Measurements from ENCODE around the gene TRANK1. TPM values are rescaled to one million over a fixed set of nuclear protein-coding genes. Genes with fewer than 3 reads are reported as not detected.
"Not testable (repeated sequence)": the region's sequence is repeated elsewhere in the genome, so short reads cannot be mapped to it uniquely, and the experiment has no call there.

TRANK1 gene
- total RNA-seq (2014; rRNA removed; shearing (Covaris generic)): 0.86 and 13.4 TPM in 2 replicates

DNA sequence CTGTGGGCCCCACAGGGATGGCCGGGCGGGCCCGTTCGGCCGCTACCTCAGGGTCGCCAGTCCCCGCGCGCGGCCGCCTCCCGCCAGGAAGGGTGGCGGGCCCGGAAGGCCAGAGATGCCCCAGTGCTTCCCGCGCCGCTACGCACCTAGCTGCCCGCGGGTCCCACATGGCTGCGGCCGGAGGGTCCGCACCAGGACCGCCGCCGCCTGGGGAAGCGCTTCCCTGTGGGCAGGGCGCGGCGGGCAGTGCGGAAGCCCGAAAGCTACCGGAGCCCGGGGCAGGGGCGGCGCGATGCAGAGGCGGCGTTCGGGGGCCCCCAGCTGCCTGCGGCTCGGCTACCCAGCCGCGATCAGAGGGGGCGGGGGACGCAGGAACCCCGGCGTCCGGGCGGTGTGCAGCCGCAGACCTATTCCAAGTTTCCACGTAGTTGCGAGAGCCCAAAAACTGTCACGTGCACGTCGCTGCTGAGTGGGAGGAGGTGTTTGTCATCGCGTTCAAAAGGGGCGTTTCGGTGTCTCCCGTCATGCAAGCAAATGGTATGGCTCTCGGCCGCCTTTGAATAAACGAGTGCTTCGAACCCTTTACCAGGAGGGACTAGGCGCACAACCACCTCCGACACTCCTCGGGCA, at the start of gene TRANK1:
Gene TRANK1, minus strand, starts transcription at position 414 of the 630 bp plus-strand sequence. Its CDS starts 245 bp downstream, at position 169.
- DNase-seq (ENCODE audit: low read depth): peak; percentile 9

DNA sequence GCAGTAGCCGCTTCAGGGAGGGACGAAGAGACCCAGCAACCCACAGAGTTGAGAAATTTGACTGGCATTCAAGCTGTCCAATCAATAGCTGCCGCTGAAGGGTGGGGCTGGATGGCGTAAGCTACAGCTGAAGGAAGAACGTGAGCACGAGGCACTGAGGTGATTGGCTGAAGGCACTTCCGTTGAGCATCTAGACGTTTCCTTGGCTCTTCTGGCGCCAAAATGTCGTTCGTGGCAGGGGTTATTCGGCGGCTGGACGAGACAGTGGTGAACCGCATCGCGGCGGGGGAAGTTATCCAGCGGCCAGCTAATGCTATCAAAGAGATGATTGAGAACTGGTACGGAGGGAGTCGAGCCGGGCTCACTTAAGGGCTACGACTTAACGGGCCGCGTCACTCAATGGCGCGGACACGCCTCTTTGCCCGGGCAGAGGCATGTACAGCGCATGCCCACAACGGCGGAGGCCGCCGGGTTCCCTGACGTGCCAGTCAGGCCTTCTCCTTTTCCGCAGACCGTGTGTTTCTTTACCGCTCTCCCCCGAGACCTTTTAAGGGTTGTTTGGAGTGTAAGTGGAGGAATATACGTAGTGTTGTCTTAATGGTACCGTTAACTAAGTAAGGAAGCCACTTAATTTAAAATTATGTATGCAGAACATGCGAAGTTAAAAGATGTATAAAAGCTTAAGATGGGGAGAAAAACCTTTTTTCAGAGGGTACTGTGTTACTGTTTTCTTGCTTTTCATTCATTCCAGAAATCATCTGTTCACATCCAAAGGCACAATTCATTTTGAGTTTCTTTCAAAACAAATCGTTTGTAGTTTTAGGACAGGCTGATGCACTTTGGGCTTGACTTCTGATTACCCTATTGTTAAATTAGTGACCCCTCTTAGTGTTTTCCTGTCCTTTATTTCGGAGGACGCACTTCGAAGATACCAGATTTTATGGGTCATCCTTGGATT, 48.8 kb upstream of the TRANK1 start, which contains the start of gene MLH1:
Gene MLH1, plus strand, starts transcription at position 193 of the 958 bp plus-strand sequence. Its CDS starts 30 bp downstream, at position 223.
- DNase-seq (ENCODE audit: low read depth): peak; percentile 91

DNA sequence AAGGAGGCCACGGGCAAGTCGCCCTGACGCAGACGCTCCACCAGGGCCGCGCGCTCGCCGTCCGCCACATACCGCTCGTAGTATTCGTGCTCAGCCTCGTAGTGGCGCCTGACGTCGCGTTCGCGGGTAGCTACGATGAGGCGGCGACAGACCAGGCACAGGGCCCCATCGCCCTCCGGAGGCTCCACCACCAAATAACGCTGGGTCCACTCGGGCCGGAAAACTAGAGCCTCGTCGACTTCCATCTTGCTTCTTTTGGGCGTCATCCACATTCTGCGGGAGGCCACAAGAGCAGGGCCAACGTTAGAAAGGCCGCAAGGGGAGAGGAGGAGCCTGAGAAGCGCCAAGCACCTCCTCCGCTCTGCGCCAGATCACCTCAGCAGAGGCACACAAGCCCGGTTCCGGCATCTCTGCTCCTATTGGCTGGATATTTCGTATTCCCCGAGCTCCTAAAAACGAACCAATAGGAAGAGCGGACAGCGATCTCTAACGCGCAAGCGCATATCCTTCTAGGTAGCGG, 48.0 kb upstream of the TRANK1 start, which contains the start of gene EPM2AIP1:
Gene EPM2AIP1, minus strand, starts transcription at position 326 of the 520 bp plus-strand sequence. Its CDS starts 54 bp downstream, at position 272.
- DNase-seq (ENCODE audit: low read depth): peak; percentile 99

DNA sequence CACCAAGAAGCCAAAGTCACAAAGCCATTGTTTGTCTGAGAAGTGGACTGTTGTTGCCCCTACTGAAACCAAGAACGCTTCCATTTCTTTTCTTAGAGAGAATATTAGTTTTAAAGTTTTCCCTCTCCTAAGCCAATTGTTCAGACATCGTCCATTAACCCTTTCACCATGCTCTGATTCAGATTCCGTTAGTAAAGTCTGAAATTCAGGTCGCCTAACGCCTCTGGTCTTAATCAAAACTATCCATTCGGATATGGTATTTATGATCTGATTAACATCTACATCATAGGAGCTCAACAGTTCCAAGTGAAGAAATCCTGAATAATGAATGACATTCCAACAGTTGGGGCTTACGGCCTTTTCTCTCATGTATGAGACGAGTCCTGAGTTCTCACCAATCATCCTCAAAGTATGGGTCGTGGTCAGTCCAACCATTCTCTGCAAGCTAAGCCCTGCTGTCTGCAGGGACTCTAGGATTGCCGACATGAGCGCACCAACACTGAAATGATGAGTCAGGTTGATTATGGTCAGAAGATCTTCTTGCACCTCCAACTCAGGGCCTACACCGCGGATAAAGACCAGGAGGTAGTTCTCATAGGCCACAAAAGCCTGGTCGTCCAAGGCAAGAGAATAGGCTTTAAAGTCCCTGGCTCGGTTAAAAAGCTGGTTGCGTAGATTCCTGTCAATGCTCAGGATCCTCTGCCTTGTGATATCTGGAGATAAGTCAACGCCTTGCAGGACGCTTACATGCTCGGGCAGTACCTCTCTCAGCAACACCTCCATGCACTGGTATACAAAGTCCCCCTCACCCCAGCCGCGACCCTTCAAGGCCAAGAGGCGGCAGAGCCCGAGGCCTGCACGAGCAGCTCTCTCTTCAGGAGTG, 47.3 kb upstream of the TRANK1 start:
- peak; percentile 28 for DNase-seq (ENCODE audit: low read depth)

DNA sequence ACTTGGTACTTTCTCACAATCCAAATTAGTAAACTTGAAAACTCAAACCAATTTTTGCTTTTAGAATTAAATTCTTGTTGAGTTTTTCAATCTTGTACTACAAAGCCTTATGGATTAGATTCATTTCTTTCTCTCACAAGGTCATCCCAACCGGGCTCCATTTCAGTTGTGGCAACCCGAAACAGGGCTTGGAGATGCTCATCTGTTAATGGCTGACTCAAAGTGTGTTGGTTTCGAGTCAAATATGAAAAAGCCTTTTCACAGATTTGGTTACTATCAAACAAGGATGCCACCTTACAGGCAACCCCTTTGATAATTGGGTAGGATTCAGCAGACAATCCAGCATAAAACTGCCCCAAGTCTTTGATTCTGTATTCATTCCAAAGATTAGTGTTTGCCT, 46.3 kb upstream of the TRANK1 start:
- DNase-seq (ENCODE audit: low read depth): no peak

DNA sequence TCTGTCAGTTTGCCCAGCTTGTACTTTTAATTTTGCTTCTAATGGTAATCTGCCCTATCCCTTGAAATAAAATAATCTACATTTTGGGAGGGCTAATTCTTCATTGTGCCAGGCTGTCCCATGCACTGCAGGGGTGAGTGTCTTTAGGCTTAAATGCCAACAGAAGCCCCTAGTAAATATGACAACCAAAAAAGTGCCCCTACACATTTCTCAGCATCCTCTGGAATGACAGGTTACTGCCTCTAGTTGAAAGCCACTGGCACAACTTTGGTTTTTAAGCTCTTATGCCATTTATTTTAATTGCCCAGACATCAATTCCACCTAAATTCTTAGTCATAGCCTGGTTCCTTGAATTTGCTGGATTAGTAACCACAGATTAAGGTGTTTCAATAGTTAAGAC, 44.7 kb upstream of the TRANK1 start:
- DNase-seq (ENCODE audit: low read depth): no peak

DNA sequence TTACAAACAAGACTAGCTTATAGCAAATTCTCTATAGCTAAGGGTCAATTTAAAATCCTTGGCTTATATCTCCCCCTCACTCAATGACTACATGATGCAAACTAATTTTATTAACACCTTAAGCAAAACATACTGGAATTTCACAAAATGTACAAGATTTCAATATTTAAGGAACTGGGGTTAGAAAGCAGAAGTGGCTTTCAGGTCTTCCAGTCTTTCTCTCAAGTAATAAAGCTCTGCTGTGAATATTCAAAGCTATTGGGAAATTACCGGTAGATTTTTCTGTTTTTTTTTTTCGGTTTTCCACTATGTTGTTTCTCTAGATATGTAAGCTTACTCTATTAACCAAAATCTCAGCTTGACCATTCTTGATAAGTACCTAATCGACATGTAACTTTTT, 44.2 kb upstream of the TRANK1 start:
- no peak for DNase-seq (ENCODE audit: low read depth)

DNA sequence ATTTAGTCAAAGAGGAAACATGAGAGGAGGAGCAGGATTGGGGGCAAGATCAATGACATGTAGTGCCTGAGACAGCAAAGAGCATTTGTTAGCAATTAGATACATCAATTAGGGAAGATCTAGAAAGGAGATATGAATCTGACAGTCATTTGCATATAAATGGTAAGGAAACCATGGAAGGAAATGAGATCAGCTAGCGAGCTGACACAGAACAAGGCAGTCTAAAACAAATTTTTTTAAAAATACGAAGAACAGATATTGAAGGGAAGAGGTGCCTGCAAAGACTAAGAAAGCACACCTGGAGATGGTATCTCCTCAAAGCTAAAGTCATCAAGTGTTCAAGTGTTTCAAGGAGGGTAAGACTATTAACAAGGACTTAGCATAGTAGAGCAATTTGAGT, 43.5 kb upstream of the TRANK1 start:
- no peak for DNase-seq (ENCODE audit: low read depth)

DNA sequence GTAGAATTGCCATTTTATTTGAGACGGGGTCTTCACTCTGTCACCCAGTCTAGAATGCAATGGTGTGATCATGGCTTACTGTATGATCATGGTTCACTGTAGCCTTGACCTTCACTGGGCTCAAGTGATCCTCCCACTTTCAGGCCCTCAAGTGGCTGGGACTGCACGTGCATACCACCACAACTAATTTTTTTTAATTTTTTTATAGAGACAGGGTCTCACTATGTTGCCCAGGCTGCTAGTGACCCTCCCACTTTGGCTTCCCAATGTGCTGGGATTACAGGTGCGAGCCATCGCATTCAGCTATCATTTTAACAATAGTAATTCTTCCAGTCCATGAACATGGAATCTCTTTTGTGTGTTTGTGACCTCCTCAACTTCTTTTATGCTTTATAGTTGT, 36.2 kb upstream of the TRANK1 start:
- no peak for DNase-seq (ENCODE audit: low read depth)

DNA sequence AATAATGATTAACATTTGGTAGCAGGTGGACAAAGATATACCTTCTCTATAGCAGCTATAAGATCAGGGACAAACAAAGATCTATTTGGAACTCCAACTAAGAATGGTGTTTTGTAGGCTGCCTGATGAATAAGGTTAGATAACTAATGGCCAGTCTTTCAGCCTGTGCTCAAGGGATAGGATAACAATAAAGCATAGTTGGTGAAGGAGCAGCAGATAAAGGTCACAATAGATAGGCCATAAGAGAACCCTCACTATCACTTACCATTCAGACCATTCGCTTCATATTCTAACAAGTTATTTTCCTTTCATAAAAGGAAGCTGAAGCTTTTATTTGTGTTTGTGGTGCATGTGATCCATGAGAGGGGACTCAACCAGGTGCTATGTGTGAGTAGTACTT, 28.3 kb upstream of the TRANK1 start:
- DNase-seq (ENCODE audit: low read depth): no peak

DNA sequence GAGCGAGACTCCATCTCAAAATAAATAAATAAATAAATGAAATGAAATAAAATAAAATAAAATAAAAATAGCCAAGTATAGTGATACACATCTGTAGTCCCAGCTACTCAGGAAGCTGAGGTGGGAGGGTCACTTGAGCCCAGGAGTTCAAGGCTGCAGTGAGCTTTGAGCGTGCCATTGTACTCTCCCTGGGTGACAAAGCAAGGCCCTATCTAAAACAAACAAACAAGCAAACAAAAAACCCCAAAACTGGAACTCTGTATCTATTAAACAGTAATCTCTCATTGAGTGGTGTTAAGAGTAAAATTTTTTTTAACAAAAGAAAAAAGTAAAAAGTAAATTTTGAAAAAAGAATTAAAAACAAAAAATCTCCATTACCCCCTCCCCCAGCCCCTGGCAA, 27.3 kb upstream of the TRANK1 start:
- DNase-seq (ENCODE audit: low read depth): no peak

DNA sequence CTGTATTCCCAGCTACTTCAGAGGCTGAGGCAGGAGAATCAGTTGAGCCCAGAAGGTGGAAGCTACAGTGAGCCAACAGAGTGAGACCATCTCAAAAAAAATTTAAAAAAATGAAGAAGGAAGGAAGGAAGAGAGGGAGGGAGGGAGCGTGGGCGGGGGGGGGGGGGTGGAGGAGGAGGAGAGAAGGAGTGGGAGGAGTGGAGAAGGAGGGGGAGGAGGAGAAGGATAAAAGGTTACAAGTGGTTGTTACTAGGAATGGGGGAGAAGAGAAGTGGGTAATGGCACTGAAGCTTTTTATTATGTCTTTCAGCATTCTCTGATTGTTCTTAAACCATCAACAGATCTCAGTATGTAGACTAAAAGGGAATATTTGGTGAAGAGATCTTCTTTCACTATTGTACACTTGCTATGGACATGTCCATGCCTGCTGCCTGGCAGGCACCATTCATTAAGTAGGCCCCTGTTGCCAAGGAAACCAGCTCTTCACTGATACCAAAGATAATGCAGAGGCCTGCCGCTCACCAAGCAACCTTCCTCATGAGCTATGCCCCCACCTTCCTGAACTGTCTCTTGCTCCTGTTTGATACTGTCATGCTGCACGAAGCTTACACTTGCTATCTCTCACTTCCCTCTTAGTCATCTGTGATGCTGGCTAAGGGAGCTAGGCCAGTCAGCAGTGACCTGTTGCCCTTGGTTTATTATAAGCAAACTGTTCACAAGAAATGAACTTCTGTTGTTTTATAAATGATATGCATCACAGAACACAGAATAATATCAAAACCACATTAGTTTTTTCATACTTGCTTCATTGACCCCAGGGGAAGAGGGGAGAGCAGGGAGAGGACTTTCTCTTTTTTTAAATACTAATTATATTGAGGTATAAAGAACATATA, 24.9 kb upstream of the TRANK1 start:
- DNase-seq (ENCODE audit: low read depth): peak; percentile 19

DNA sequence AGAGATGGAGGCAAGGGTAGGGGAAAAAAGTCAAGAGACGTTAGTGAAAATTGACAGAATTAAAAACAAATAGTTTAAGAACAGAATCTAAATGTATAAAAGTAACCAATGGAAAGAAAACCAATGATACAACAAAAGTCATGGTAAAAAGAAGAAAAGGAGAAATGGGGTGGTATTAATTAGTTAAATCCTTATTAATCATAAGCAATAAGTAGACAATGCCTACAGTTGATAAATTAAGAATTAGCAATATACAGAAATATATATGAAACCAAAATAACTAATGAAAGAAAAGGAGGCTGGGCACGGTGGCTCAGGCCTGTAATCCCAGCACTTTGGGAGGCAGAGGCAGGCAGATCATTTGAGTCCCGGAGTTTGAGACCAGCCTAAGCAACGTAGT, 24.2 kb upstream of the TRANK1 start:
- no peak for DNase-seq (ENCODE audit: low read depth)

DNA sequence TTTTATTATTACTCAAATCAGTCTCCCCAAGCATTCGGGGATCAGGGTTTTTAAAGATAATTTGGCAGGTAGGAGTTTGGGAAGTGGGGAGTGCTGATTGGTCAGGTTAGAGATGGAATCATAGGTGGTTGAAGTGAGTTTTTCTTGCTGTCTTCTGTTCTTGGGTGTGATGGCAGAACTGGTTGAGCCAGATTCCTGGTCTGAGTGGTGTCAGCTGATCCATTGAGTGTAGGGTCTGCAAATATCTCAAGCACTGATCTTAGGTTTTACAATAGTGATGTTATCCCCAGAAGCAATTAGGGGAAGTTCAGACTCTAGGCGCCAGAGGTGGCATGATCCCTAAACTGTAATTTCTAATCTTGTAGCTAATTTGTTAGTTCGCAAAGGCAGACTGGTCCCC, 20.6 kb upstream of the TRANK1 start:
- DNase-seq (ENCODE audit: low read depth): no peak

DNA sequence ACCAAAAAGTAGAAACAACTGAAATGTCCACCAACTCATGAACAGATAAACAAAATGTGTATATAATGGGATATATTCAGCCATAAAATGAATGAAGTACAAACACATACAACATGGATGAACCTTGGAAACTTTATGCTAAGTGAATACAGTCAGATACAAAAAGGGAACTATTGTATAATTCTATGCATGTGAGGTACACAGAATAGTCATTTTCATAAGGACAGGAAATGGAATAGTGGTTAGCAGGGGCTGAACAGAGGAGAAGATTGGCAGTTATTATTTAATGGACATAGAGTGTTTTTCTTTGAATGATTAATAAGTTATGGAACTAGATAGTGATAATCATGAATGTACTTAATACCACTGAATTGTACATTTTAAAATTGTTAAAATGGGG, 20.0 kb upstream of the TRANK1 start:
- DNase-seq (ENCODE audit: low read depth): no peak

DNA sequence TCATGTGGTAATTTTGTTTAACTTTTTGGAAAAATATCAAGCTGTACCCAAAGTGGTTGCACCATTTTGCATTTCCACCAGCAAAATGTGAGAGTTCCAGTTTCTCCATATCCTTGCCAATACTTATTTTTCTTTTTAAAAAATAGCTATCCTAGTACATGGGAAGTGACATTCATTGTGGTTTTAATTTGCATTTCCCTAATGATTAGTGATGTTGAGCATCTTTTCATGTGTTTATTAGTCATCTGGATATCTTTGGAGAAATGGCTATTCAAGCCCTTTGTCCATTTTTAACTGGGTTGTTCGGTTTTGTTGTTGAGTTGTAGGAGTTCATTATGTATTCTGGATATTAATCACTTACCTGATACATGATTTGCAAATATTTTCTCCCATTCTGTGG, 19.5 kb upstream of the TRANK1 start:
- no peak for DNase-seq (ENCODE audit: low read depth)

DNA sequence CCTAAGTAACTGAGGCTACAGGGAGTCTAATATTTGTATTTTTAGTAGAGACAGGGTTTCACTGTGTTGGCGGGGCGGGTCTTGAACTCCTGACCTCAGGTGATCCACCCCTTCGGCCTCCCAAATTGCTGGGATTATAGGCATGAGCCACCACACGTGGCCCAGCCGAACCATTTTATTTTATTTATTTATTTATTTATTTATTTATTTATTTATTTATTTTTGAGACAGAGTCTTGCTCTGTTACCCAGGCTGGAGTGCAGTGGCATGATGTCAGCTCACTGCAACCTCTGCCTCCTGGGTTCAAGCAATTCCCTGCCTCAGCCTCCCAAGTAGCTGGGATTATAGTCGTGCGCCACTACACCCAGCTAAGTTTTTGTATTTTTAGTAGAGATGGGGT, 18.2 kb upstream of the TRANK1 start:
- DNase-seq (ENCODE audit: low read depth): not testable (repeated sequence)

DNA sequence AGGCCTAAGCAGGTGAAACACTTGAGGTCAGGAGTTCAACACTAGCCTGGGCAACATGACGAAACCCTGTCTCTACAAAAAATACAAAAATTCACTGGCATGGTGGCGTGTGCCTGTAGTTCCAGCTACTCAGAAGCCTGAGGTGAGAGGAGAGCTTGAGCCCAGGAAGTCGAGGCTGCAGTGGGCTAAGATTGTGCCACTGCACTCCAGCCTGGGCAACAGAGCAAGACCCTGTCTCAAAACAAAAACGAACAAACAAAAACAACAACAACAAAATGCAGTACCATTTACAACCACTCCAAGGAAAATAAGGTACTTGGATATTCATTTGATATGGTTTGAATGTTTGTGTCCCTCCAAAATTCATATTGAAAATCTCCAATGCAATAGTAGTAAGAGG, 15.6 kb upstream of the TRANK1 start:
- DNase-seq (ENCODE audit: low read depth): no peak

DNA sequence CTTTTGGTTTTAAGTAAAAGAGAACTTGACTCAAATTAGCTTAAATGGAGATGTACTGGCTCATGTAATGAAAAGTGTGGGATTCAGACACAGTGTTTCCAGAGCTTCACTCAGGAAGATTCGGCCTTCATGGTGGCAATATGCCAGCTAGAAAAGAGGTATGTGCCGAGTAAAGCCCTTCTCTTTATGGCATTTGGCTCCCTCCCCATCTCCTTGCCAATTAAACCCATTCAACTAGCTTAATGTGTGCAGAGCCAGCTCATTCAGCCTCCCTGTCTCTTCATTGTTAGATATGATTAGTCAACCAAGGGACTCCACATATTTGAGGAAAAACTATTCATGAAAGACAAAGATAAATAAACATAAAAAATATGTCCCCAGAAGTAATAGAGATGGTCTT, 15.0 kb upstream of the TRANK1 start:
- DNase-seq (ENCODE audit: low read depth): peak; percentile 52

DNA sequence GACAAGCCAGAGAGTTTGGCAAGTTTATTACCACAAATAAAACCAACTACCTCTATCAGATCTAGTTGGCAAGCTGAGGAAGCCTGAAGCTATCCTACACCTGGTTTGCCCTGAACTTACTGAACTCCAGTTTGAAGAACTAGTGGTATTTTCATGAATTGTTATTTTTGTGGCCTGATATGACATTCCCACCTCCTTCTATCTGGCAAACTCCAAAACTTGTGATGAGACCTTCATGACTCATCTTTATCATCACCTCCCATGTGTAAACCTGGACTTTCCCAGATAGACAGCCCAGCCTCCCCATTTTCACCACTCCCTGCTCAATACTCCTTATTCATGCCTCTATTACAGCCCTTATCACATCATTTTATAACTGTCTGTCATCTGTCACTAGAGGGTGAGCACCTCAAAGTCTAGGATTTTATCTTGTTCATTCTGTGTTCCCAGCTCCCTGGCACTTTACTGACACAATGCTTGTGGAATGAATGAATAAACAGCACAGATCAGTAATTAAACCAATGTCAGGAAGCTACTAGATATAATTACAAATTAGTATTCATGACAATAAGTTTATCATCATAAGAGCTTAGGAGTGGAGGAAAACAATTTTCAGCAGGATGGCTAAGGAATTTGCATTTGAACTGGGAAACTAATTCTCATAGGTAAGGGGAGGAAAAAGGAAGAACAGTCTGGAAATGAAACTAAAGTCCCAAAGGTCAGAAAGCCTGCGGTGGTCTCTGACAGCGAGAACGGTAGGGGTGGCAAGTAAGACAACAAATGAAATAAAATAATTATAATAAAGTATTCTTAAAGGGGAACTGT, 13.2 kb upstream of the TRANK1 start:
- peak; percentile 69 for DNase-seq (ENCODE audit: low read depth)

All from Daoy (cell line).